Activated T-cell treated with anti-CD3 and anti-CD28 coated beads, Interleukin-2, amount 50 U/mL, for 4 hours (primary cell): ENCODE data around the gene ENTHD1. TPM values are rescaled to one million over a fixed set of nuclear protein-coding genes. Genes with fewer than 3 reads are reported as not detected.

ENCODE experiments used
- ATAC-seq, 2 donors: fragments of 200-7000 bp; cut with Tn5 transposase; one replicate each; pipeline ENCODE4 v1.10.0; 2021
- DNase-seq: peaks from one replicate; pipeline ENCODE4 v3.0.0-alpha.2; 2020
- H3K27me3 Mint-ChIP-seq: one replicate; pipeline ENCODE4 v1.8.0; 2021; ENCODE audit warnings: low read depth, mixed read lengths
- H3K36me3 Mint-ChIP-seq: one replicate; pipeline ENCODE4 v1.8.0; 2022; ENCODE audit warnings: mixed read lengths; ENCODE audit not compliant: insufficient read depth
- H3K4me1 Mint-ChIP-seq: one replicate; pipeline ENCODE4 v1.8.0; 2021; ENCODE audit warnings: low read depth, mixed read lengths
- H3K4me3 Mint-ChIP-seq: one replicate; pipeline ENCODE4 v1.8.0; 2021; ENCODE audit warnings: mild to moderate bottlenecking, moderate library complexity, mixed read lengths
- H3K9me3 Mint-ChIP-seq: one replicate; pipeline ENCODE4 v1.8.0; 2021; ENCODE audit warnings: mixed read lengths
- total RNA-seq, 3 donors: library from RNA; stranded (reverse); gene quantifications; one replicate each; pipeline ENCODE4 v1.2.1, GENCODE V29; 2021

Gene ENTHD1, protein sequence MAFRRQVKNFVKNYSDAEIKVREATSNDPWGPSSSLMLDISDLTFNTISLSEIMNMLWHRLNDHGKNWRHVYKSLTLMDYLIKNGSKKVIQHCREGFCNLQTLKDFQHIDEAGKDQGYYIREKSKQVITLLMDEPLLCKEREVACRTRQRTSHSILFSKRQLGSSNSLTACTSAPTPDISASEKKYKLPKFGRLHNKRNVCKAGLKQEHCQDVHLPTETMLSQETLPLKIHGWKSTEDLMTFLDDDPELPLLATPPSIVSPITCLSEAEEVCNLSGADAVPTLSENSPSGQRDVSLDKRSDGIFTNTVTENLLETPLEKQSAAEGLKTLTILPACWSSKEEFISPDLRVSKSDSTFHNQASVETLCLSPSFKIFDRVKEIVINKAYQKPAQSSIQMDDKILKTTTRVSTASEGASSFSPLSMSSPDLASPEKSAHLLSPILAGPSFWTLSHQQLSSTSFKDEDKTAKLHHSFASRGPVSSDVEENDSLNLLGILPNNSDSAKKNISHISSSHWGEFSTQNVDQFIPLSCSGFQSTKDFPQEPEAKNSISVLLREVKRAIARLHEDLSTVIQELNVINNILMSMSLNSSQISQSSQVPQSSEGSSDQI
- total RNA-seq = under 1 TPM; 0.38 to 0.53 (median 0.41) TPM

DNA sequence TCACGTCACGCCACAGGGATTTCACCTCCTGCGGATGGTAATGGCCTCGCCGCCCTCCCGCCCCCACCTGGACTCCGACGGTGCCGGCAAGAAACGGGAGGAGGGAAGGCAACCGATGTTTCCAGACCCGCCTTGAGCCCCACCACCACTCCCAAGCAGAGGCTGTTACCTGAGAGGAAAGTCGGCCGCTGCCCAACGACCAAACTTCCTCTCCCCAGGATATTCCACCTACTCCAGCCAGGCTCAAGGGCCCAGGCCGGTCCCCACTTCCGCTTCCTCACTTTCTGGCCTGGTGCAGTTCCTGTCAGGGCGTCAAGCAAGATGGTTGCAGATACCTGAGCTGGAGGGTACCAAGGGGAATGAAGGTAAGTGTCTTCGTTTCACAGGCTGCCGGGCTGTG lies at the start of gene ENTHD1:
TSS of gene ENTHD1 (minus strand) at position 235 of the 400 bp plus-strand sequence. CDS start 6,012 bp downstream, outside the sequence.
- Mint-ChIP-seq H3K4me3 (no peak within 1 kb of the TSS), H3K36me3 (no peaks in the 10 kb centered on the region), H3K9me3 (no peaks in the 10 kb centered on the region), H3K4me1 (peaks cover 12% of the 10 kb centered on the region), H3K27me3 (no peaks in the 10 kb centered on the region)
- ATAC-seq (no peak), DNase-seq (no peak)

DNA sequence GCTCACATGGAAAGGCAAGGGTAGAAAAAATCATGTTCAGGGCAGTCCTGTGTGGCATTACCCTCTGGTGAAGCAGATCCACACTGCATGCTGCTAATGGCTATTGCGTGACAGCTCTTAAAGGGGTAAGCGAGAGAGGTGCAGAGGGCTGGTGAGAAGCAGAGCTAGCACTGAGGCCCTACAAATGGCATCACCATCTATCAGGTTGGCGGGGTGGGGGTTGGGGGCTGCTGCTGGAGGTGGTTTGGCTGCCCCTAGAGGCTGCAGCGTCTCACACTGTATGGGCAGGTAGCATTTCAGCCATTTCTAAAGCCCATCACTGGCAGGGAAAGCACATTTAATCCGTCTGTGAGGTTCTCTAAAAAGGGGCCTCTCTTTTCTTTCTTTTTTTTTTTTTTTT lies 49.8 kb upstream of the ENTHD1 start:
- no peak for ATAC-seq
- Mint-ChIP-seq H3K4me1 (peaks cover 91% of the 10 kb centered on the region), H3K36me3 (peaks cover 5% of the 10 kb centered on the region), H3K27me3 (no peaks in the 10 kb centered on the region), H3K9me3 (no peaks in the 10 kb centered on the region), H3K4me3 (peak overlapping the region; percentile 13)
- DNase-seq = no peak

DNA sequence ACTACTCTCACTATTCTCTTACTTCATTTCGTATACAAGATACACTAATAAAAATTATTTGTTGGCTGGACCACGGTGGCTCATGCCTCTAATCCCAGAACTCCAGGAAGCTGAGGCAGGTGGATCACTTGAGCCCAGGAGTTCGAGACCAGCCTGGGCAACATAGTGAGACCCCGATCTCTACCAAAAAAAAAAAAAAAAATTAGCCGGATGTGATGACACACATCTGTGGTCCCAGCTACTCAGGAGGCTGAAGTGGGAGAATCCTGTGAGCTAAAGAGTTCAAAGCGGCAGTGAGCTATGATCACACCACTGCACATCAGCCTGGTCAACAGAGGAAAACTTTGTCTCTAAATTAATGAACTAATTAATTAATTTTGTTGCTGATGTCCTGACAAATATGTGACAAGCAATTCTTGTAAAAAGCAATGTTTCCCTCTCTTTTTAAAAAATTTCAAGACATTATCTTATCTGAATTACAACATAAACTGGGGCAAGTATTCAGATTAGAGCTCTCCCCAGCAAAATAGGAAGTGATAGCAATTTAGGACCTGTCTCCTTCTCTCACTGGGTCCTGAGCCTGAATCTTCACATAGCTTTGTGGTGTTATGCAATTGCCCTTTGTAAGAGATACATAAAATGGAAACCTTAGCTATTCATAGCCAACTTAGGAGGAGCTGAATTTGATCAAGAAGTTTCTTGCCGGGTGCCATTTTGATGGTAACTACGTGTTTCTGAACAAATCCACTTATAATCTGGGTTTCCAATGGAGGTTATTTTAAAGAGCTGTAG lies 49.1 kb upstream of the ENTHD1 start:
- H3K36me3 Mint-ChIP-seq = peaks cover 5% of the 10 kb centered on the region
- DNase-seq = no peak
- no peaks in the 10 kb centered on the region for H3K27me3 Mint-ChIP-seq
- H3K4me1 Mint-ChIP-seq = peaks cover 92% of the 10 kb centered on the region
- H3K4me3 Mint-ChIP-seq = peak overlapping the region; percentile 13
- no peak for ATAC-seq
- no peaks in the 10 kb centered on the region for H3K9me3 Mint-ChIP-seq

DNA sequence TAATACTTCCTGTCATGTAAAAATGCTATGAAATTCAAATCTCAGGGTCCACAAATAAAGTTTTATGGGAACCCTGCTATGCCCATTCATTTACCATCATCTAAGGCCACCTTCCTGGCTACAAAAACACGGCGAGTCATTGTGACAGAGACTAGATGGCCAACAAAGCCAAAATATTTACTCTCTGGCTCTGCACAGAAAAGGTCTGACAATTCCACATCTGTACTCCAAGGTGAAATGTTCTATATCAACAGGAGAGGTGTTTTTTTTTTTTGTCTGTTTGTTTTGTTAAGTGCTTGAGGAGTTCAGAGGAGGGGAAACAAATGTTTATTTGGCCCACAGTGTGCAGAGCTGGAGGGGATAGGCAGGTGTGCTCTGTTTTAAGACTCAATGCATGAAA lies 48.0 kb upstream of the ENTHD1 start:
- Mint-ChIP-seq H3K36me3 (peaks cover 5% of the 10 kb centered on the region), H3K4me1 (peaks cover 92% of the 10 kb centered on the region), H3K27me3 (no peaks in the 10 kb centered on the region), H3K9me3 (no peaks in the 10 kb centered on the region), H3K4me3 (no peak overlapping the region)
- no peak for DNase-seq
- no peak for ATAC-seq

DNA sequence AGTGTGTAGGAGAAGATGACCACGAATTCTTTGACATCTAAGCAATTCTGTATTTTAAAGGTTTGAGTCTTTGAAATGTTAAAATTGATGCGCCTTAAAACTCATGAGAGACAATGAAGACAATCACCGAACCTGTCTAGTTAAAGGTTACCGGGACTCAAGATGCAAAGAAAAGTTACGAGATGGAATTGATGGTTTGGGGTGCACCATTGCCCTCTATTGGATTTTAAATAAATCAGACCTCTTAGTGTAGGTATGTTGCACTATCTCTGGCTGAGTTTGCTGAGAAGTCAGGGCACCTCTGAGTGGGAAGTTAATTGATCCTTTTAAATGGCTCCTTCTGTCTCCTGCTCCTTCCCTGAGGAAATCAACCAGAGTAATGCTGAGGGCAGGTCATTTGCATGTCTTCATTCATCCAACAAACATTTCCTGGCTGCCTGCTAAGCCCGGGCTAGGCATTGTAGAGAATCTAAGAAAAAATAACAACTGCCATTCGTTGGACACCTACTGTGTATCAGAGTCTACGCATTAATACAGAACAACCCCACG lies 47.3 kb upstream of the ENTHD1 start:
- DNase-seq (no peak), ATAC-seq (peak; percentile 31 to 42)
- Mint-ChIP-seq H3K36me3 (peaks cover 5% of the 10 kb centered on the region), H3K4me1 (peaks cover 93% of the 10 kb centered on the region), H3K4me3 (peak overlapping the region; percentile 38), H3K27me3 (no peaks in the 10 kb centered on the region), H3K9me3 (no peaks in the 10 kb centered on the region)

DNA sequence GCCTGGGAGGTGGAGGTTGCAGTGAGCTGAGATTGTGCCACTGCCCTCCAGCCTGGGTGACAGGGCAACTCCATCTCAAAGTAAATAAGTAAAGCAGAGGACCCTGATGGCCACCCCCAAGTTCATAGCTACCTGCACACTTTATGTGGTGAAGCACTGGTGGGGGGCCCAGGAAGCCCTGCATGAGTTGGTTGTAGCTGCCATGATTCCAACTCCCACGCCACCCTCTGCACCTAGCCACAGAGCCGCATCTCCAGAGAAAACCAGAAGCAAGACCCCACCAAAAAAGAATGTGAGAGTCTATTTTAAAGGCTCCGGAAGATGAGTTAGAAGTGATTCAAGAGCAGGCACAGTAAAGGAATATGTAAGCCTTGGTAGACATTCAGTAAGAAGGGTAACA lies 46.3 kb upstream of the ENTHD1 start:
- DNase-seq = no peak

DNA sequence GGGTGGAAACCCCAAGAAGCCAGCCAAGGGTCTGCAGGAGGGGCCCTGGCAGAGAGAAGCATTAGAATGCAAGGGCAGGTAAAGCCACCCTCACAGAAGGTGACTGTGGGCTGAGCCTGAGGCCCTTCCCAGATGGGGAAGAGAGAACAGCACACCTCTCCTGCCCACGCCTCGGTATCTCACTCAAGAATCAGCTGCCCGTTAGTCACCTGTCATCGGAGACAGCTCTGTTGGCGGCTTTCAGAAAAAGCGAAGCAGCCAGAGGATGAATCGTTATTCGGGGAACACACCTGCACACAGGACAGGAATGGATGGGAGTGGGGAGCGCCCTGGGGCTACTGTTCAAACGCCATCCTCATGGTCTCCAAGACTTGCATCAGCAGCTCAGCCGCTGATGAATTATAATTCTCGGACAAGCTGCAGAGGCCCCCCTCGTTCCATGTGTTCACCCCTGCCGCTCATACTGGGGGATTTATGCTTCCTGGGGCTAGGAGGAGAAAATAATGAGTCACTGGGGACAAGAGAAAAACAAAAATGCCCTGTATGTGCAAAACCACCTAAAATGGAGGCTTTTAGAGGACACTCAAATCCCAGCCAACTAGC lies 45.0 kb upstream of the ENTHD1 start:
- Mint-ChIP-seq H3K9me3 (no peaks in the 10 kb centered on the region), H3K36me3 (no peaks in the 10 kb centered on the region), H3K4me1 (peaks cover 93% of the 10 kb centered on the region), H3K27me3 (no peaks in the 10 kb centered on the region), H3K4me3 (peak overlapping the region; percentile 58)
- ATAC-seq = peak; percentile 66 to 75
- DNase-seq = peak; percentile 60

More for the DNA sequence above, 46.3 kb upstream of the ENTHD1 start:
- H3K36me3 Mint-ChIP-seq = peaks cover 4% of the 10 kb centered on the region
- no peaks in the 10 kb centered on the region for H3K27me3 Mint-ChIP-seq
- no peak overlapping the region for H3K4me3 Mint-ChIP-seq
- H3K9me3 Mint-ChIP-seq = no peaks in the 10 kb centered on the region
- ATAC-seq = peak; percentile 25 to 34
- peaks cover 93% of the 10 kb centered on the region for H3K4me1 Mint-ChIP-seq

DNA sequence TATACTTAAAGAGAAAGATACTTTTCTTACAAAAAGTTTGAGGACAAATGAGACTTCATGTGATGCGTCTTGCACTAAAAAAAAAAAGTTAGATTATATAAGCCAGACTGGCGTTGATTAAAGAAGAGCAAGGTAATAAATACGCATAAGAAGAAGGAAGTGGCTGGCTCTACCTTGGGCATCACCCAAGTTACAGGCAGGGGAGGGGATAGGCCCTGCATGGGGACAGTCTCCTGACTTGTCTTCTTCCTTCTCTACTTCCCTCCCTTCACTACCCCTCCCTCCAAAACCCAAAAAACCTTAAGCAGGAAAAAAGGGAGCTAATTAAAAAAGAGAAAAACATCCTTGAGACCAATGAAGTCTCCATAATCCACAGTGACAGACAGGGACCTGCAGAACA lies 44.3 kb upstream of the ENTHD1 start:
- Mint-ChIP-seq H3K9me3 (no peaks in the 10 kb centered on the region), H3K36me3 (no peaks in the 10 kb centered on the region), H3K4me3 (peak overlapping the region; percentile 58), H3K4me1 (peaks cover 93% of the 10 kb centered on the region), H3K27me3 (no peaks in the 10 kb centered on the region)
- DNase-seq (no peak), ATAC-seq (no peak)

DNA sequence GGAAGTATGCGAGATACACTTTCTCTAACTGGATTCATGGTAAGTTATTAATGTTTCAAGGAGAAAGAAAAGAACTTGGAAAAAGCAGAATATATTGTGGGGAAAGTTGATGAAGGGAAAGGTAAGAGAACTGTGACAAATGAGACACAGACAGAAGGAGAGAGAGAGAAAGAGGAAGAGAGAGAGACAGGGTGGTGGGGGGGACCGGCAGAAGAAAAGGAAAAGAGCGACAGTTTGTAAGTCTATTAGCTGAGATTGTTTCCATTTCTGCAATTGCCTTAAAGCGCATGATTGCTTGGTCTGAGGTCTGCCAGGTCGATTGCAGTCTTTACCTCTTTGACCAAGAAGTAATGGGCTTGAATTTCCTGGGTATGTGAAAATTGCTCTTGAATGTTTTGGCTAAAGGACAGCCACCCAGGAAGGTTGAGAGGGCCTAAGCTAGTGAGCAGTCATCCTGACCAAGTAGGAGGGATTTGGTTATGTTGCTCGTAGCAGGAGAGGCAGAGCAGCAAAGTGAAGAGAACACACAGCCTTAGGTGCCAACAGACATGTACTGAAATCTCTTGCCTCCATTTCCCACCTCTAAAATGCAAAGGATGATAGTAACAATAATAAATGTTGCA lies 43.1 kb upstream of the ENTHD1 start:
- H3K4me1 Mint-ChIP-seq = peaks cover 87% of the 10 kb centered on the region
- no peaks in the 10 kb centered on the region for H3K9me3 Mint-ChIP-seq
- peak overlapping the region; percentile 77 for H3K4me3 Mint-ChIP-seq
- H3K36me3 Mint-ChIP-seq = no peaks in the 10 kb centered on the region
- DNase-seq (no peak), ATAC-seq (no peak)
- no peaks in the 10 kb centered on the region for H3K27me3 Mint-ChIP-seq

DNA sequence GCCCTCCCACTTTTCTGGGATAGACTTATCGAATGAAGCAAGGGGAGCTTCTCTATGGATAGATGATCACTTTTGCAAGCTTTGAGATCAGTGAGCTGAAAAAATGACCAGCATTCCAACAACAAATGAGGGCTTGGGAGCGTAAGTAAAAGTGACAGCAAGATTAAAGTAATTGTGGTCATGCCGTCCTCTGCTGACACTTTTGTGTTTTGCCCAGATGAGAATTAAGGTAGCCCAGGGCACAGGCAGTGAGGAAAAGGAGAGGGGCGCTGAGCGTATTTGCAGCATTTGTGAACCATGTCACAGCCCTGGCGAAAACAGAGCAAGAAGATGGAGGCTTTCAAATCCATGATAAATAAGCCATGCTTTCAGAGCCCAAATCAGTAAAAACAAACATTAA lies 42.1 kb upstream of the ENTHD1 start:
- no peaks in the 10 kb centered on the region for H3K9me3 Mint-ChIP-seq
- H3K4me1 Mint-ChIP-seq = peaks cover 77% of the 10 kb centered on the region
- H3K27me3 Mint-ChIP-seq = no peaks in the 10 kb centered on the region
- no peak for ATAC-seq
- H3K36me3 Mint-ChIP-seq = no peaks in the 10 kb centered on the region
- DNase-seq = no peak
- peak overlapping the region; percentile 77 for H3K4me3 Mint-ChIP-seq

DNA sequence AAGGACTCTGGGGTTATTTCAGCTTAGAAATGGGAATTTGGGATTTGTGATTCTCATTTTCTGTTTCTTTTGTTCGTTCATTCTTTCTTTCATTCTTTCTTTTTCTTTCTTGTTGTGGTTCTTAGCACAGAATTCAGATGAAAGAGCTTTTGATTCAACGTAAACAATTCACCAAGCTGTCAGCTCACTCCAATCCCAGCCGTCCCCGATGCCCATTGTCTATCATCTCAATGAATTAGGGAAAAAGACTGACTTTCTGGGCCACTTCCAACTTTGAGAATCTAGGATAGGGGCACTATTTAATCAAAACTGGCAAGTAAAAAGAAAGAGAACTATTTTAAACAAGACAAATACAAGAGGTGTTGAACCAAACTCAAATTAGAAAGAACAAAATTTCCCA lies 41.6 kb upstream of the ENTHD1 start:
- Mint-ChIP-seq H3K4me1 (peaks cover 72% of the 10 kb centered on the region), H3K36me3 (no peaks in the 10 kb centered on the region)

DNA sequence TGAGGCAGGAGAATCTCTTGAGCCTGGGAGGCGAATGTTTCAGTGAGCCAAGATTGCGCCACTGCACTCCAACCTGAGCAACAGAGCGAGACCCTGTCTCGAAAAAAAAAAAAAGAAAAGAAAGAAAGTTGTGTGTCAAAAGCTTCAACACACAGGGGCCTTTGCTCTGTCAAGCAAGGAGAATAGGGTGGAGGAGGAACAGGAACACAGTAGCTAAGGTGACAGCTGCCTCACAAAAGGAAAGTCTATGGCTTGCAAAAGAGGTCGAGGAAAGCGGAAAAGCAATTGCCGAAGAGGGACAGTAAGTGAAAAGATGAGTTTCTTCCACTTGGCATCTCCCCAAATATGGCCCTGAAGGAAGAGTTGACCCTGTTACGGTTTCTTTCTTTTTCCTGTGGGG lies 40.2 kb upstream of the ENTHD1 start:
- Mint-ChIP-seq H3K27me3 (no peaks in the 10 kb centered on the region), H3K4me1 (peaks cover 62% of the 10 kb centered on the region), H3K9me3 (no peaks in the 10 kb centered on the region), H3K4me3 (peak overlapping the region; percentile 77), H3K36me3 (no peaks in the 10 kb centered on the region)
- DNase-seq (no peak), ATAC-seq (no peak)

More for the DNA sequence above, 41.6 kb upstream of the ENTHD1 start:
- DNase-seq (no peak), ATAC-seq (no peak)
- no peaks in the 10 kb centered on the region for H3K9me3 Mint-ChIP-seq
- no peaks in the 10 kb centered on the region for H3K27me3 Mint-ChIP-seq
- H3K4me3 Mint-ChIP-seq = peak overlapping the region; percentile 77

DNA sequence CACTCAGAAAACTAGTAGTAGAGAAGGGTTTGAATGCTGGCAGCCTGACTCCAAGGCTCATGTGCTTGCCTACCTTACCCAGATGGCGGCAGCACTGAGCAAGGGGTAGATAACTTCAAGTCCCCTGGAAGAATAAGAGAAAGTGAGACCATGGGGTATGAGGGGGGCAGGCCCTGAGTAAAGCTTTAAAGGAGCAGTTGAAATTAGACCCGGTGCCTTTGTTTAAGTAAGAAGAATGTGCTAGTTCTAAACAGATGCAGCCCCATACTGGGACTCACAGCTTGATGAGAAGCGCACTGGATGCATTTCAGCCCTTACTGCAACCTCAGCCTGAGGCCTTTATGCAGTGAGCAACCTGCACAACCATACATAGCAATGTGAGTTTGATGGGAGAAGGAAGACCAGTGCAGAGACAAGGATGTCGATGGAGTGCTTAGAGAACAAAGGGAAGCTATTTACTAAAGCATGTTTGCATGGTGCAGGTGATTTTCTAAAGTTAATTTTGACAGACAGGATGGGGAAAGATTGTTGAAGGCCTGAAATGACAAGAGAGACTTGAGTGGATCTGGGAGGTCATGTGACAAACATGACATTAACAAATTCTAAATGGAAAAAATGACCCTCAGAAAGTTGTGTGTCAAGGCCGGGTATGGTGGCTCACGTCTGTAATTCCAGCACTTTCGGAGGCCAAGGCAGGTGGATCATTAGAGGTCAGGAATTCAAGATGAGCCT lies 39.5 kb upstream of the ENTHD1 start:
- peak overlapping the region; percentile 77 for H3K4me3 Mint-ChIP-seq
- no peaks in the 10 kb centered on the region for H3K27me3 Mint-ChIP-seq

More for the DNA sequence above, 39.5 kb upstream of the ENTHD1 start:
- Mint-ChIP-seq H3K9me3 (no peaks in the 10 kb centered on the region), H3K36me3 (peaks cover under 1% of the 10 kb centered on the region), H3K4me1 (peaks cover 55% of the 10 kb centered on the region)
- DNase-seq = no peak
- ATAC-seq = peak; percentile 44 to 47
